HUES64 (cell line): Measurements from ENCODE around the gene FAM47E.
"Not testable (repeated sequence)": the region's sequence is repeated elsewhere in the genome, so short reads cannot be mapped to it uniquely, and the experiment has no call there.

Experiments used
- H3K27ac ChIP-seq: 2 replicates; pipeline ENCODE4 v1.7.0; 2013; ENCODE audit warnings: low read depth, low read length, inconsistent platforms
- H3K27me3 ChIP-seq: 2 replicates; pipeline ENCODE4 v1.6.1; 2013; ENCODE audit warnings: mild to moderate bottlenecking, low read length; ENCODE audit not compliant: insufficient read depth
- H3K36me3 ChIP-seq: 2 replicates; pipeline ENCODE4 v1.6.1; 2013; ENCODE audit warnings: mild to moderate bottlenecking, low read length; ENCODE audit not compliant: insufficient read depth
- H3K4me1 ChIP-seq: 2 replicates; pipeline ENCODE4 v1.6.1; 2013; ENCODE audit warnings: mild to moderate bottlenecking, low read length, moderate library complexity; ENCODE audit not compliant: insufficient read depth
- H3K4me3 ChIP-seq: 2 replicates; pipeline ENCODE4 v1.5.1; 2013; ENCODE audit warnings: mild to moderate bottlenecking, low read length, moderate library complexity
- H3K9ac ChIP-seq: 2 replicates; pipeline ENCODE4 v1.6.1; 2013; ENCODE audit warnings: mild to moderate bottlenecking, low read depth, low read length
- H3K9me3 ChIP-seq: 2 replicates; pipeline ENCODE4 v1.6.1; 2013; ENCODE audit warnings: low read depth, low read length; ENCODE audit not compliant: insufficient read depth
- WGBS: fragments of 150-250, 120-280 bp; methylation state at CpG from one replicate; pipeline ENCODE4 v1.1.7; 2013; ENCODE audit warnings: missing lambda C conversion rate; 5-methylcytosine and 5-hydroxymethylcytosine counted together

Gene FAM47E

DNA sequence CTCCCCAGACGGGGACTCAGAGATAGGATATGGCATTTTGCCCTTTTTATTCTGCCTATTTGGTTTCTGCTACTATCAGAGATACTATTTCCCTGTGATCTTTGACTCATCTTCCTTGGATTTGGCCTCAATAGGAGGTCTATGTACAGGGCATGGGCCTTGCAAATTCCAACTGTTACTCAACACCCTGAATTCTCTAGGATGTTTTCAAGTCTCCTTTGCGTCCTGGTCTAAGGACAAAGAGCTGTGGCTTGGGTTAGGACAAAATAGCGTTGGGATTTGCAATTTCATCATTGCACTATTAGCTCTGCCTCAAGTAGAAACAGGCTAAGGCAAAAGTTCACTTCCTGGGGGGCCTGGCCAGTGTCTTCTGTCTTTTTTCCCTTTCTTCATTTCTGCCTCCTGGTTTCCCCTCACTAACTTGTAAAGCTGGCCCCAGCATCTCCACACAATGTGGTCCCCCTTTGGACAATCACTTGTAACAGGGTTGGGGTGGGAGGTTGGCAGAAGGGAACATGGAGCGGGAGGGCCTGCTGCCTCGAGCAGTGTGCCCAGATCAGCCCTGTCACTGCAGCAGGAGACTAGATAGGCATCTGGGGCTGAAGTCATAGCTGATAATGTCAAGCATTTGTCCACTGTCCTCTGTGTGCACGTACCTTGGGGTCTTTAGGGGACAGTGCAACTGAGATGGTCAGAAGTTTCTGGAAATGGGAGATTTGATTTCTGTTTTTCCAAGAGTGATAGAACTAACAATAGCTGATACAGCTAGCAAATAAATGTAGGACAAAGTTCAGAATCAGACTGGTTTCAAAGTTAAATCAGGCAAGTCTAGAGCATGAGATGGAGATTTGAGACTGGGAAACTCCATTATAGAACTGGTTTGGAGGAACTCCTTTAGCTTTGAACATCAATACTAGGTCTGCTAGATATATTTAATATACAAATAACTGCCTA, 29.2 kb downstream of the FAM47E start:
- Histone ChIP-seq H3K27ac (no peak overlapping the region), H3K9ac (no peak overlapping the region), H3K27me3 (no peaks in the 10 kb centered on the region), H3K9me3 (no peaks in the 10 kb centered on the region), H3K36me3 (no peaks in the 10 kb centered on the region), H3K4me3 (no peak overlapping the region), H3K4me1 (no peaks in the 10 kb centered on the region)
- WGBS = 84% methylated on average over 6 of the region's 6 CpGs

DNA sequence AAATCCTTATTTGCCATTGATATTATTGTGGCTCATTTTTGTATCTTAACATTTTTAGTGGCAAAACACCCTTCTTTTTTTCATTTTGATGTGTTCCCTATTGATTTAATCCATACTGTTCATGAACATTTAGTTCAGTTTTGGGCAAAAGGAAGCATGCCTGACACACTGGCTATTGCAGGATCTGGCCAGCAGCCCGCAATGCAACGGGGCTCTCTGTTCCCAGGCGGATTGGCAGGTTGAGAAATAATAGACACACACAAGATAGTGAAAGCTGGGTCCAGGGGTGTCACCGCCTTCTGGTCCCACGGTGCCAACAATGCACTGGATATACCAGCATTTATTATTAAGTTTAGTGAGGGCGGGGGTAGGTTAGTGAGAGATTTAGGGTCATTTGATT, 30.1 kb downstream of the FAM47E start:
- H3K9me3 ChIP-seq = not testable (repeated sequence)
- 94% methylated on average over 3 of the region's 6 CpGs for WGBS

DNA sequence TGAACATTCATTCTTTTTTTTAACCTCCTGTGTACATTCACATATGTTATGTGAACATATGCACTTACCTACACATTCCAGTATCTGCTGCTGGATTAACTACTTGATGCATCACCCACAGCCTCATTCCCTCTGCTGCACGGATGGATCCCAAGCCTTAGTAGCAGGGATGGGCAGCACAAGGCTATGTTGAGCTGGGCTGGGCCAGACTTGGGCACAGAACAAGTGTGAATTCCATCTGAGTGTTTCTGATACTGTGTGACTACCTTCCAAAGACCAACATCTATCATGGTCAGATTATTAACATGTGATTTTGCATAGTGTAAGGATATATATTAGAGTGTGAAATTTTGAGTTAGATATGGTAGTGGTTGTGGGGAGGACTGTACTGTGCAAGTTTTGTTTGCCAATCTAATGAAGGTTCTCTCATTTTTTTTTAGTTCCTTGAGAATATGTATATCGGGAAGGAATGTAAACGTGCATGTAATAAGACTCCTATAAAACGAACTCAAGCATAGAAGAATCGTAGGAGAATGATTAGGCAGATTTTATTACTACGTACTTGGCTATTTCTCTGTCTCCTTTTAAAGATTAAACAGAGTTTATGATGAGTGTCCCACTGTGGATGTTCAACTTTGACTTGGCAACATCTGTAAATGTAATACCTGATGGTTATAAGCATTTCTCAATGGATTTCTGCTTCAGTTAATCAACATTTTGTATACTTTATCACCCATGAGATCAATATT, 31.6 kb downstream of the FAM47E start:
- Histone ChIP-seq H3K27me3 (no peaks in the 10 kb centered on the region), H3K36me3 (no peaks in the 10 kb centered on the region), H3K4me1 (no peaks in the 10 kb centered on the region), H3K27ac (no peak overlapping the region), H3K4me3 (no peak overlapping the region), H3K9me3 (no peaks in the 10 kb centered on the region), H3K9ac (no peak overlapping the region)
- WGBS = 92% methylated on average over 6 of the region's 6 CpGs

More for the DNA sequence above, 30.1 kb downstream of the FAM47E start:
- H3K36me3 ChIP-seq, H3K4me1 ChIP-seq, H3K4me3 ChIP-seq, H3K9ac ChIP-seq, H3K27me3 ChIP-seq, H3K27ac ChIP-seq: not testable (repeated sequence)

DNA sequence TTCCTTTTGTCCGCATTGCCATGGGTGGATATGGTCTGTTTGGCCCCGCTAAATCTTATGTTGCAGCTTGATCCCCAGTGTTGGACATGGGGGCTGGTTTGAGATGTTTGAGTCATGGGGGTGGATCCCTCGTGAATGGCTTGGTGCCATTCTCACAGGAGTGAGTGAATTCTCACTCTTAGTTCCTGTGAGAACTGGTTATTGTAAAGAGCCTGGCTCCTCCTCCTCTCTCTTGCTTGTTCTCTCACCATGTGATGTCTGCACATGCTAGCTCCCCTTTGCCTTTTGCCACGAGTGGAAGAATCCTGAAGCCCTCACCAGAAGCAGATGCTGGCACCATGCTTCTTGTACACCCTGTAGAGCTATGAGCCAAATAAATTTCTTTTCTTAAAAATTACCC, 32.4 kb downstream of the FAM47E start:
- H3K27ac ChIP-seq = no peak overlapping the region
- 82% methylated on average over 4 of the region's 4 CpGs for WGBS

DNA sequence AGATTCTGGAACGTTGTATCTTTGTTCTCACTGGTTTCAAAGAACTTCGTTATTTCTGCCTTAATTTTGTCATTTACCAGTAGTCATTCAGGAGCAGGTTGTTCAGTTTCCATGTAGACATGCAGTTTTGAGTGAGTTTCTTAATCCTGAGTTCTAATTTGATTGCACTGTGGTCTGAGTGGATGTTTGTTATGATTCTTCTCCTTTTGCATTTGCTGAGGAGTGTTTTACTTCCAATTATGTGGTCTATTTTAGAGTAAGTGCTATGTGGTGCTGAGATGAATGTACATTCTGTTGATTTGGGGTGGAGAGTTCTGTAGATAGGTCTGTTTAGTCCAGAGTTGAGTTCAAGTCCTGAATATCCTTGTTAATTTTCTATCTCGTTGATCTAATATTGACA, 36.3 kb downstream of the FAM47E start:
- H3K4me1 ChIP-seq, H3K27ac ChIP-seq, H3K9ac ChIP-seq, H3K27me3 ChIP-seq, H3K4me3 ChIP-seq, H3K36me3 ChIP-seq, H3K9me3 ChIP-seq: not testable (repeated sequence)
- WGBS = 93% methylated on average over 3 of the region's 3 CpGs

More for the DNA sequence above, 32.4 kb downstream of the FAM47E start:
- no peaks in the 10 kb centered on the region for H3K36me3 ChIP-seq
- no peak overlapping the region for H3K4me3 ChIP-seq
- no peak overlapping the region for H3K9ac ChIP-seq
- H3K4me1 ChIP-seq = no peaks in the 10 kb centered on the region
- no peaks in the 10 kb centered on the region for H3K9me3 ChIP-seq
- no peaks in the 10 kb centered on the region for H3K27me3 ChIP-seq

DNA sequence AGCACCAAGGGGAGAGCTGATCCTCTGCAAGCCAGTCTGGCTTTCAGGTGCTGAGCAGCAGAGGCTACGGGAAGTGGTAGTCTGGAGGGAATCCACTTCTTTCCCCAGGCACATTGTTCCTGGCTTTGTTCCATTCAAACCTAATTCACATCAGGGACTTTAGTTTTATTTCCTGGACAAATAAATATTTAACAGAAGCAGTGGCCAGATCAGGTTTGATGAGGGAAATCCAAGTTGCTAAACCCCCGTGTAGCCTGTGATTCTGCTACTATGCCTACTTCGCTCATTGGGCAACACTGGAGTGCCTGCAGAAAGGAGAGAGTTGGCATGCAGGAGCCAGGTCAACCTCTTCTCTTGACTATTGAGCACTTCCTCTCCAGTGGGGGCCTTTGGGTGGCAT, 41.2 kb downstream of the FAM47E start:
- Histone ChIP-seq H3K27ac (no peak overlapping the region), H3K4me3 (no peak overlapping the region), H3K9ac (no peak overlapping the region), H3K4me1 (no peaks in the 10 kb centered on the region), H3K27me3 (no peaks in the 10 kb centered on the region), H3K36me3 (no peaks in the 10 kb centered on the region), H3K9me3 (peaks cover 8% of the 10 kb centered on the region; the same call in 1 of the 2 replicates)
- WGBS = 91% methylated on average over 3 of the region's 3 CpGs

DNA sequence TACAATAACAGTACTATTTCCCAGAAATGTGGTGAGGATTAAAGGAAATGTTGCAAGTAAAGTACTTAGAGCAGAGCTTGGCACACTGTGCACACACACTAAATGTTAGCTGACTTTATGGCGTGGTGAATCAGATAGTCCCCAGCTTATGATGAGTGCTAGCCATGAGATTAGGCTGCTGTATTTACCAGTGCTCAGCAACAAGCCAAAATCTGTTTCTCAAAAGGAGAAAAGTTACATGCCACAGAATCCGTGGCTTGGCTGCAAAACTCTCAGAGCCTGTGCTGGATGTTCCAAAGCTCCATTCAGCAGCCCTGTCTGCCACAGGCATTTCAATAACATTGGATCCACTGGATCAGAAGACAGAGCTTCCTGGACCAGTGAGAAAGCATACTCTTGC, 42.3 kb downstream of the FAM47E start:
- no peaks in the 10 kb centered on the region for H3K27me3 ChIP-seq
- no peaks in the 10 kb centered on the region for H3K4me1 ChIP-seq
- H3K4me3 ChIP-seq = no peak overlapping the region
- H3K36me3 ChIP-seq = no peaks in the 10 kb centered on the region
- no peak overlapping the region for H3K9ac ChIP-seq
- no peak overlapping the region for H3K27ac ChIP-seq
- 89% methylated on average over 2 of the region's 2 CpGs for WGBS
- H3K9me3 ChIP-seq = peaks cover 18% of the 10 kb centered on the region; the same call in 1 of the 2 replicates

DNA sequence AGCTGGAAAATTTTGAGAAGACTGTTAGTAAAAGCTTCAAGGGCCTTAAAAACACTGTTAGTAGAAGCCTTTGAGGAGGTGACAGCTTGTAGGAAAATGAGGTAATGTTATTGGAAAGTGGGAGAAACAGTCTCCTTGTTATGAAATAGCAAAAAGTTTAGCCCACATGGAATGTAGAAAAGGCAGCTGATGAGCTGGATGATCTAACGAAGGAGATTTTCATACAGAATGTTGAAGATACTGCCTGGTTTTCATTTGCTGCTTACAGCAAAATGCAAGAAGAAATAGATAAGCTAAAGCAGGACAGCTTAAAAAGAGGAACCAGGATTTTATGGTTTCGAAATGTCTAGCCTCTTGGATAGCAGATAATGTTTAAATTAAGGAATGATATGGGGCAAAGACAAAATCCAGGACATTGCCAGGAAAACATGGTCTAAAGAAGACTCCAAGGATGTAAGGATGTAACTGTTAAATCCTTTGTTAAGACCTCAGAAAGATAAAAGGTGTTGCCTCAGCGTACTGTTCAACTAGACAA, 44.8 kb downstream of the FAM47E start:
- H3K9me3 ChIP-seq = peaks cover 19% of the 10 kb centered on the region; the same call in 1 of the 2 replicates
- WGBS = 95% methylated on average over 3 of the region's 3 CpGs
- no peaks in the 10 kb centered on the region; the same call in 1 of the 2 replicates for H3K4me1 ChIP-seq
- H3K27ac ChIP-seq = no peak overlapping the region
- no peaks in the 10 kb centered on the region for H3K36me3 ChIP-seq
- H3K4me3 ChIP-seq = no peak overlapping the region
- H3K9ac ChIP-seq = no peak overlapping the region
- H3K27me3 ChIP-seq = no peaks in the 10 kb centered on the region

DNA sequence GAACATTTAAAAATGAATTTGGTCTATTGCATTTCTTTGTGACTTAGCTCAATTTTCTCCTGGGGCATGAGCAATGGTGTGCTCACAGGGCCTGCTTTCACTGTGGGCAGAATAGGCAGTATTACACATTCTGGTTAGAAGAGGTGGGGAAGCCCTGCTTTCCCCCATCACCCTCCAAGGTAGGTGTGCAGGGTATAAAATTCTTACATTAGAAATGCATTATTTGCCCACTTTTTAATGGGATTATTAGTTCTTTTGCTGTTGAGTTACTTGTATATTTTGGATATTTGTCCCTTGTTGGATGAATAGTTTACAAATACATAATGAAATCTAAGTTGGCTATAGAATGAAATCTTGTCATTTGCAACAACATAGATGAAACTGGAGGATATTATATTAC, 46.7 kb downstream of the FAM47E start:
- Histone ChIP-seq H3K36me3 (no peaks in the 10 kb centered on the region), H3K27me3 (no peaks in the 10 kb centered on the region), H3K9me3 (peaks cover 19% of the 10 kb centered on the region; the same call in 1 of the 2 replicates), H3K27ac (no peak overlapping the region), H3K4me1 (no peaks in the 10 kb centered on the region; the same call in 1 of the 2 replicates), H3K9ac (no peak overlapping the region), H3K4me3 (no peak overlapping the region)

DNA sequence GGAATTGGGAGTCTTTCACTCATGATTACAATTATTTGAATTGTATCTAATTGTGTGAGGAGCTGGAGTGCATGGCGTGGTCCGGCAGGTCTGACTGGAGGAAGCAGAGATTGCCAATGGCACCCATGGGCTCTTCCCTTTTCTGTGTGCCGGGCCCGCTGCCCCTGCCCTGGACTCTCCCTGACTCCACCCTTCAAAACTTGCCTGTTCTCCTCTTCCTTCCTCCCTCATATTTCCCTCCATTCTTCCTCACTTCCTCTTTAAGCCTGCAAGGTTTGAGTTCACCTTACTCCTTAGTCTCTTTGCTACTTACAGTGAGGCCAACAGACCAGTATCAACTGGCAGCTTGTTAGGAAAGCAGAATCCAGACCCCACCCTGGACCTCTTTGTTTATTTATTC, 48.5 kb downstream of the FAM47E start:
- Histone ChIP-seq H3K36me3 (no peaks in the 10 kb centered on the region), H3K4me3 (no peak overlapping the region), H3K27ac (no peak overlapping the region), H3K27me3 (peaks cover 7% of the 10 kb centered on the region), H3K9me3 (peaks cover 19% of the 10 kb centered on the region; the same call in 1 of the 2 replicates), H3K4me1 (no peaks in the 10 kb centered on the region; the same call in 1 of the 2 replicates), H3K9ac (no peak overlapping the region)
- 96% methylated on average over 4 of the region's 4 CpGs for WGBS
